CD8-positive, alpha-beta memory T cell (primary cell): ENCODE measurements around the gene TMIE. TPM values are rescaled to one million over a fixed set of nuclear protein-coding genes. Genes with fewer than 3 reads are reported as not detected.
A peak's percentile ranks its signal among the peaks of the same experiment; 100 is the strongest.

ENCODE experiments used
- CTCF ChIA-PET: fragments of 350-600 bp; sonication (Branson Sonifier 250); formaldehyde crosslinking; loops from one replicate; lab custom pipeline; 2021; ENCODE audit warnings: antibody characterized with exemption; lab: Charles Lee
- POLR2A ChIA-PET: fragments of 350-600 bp; sonication (Branson Sonifier 250); formaldehyde crosslinking; loops from one replicate; lab custom pipeline; 2021; ENCODE audit warnings: antibody characterized with exemption; lab: Charles Lee
- DNase-seq, 5 donors: peaks; one replicate each; pipeline versions ENCODE4 v3.0.0 to v3.0.0-alpha.2; 2020 to 2022; ENCODE audit warnings: mixed read lengths in 1 of 5
- H3K27ac ChIP-seq: one replicate; pipeline ENCODE4 v1.7.0; 2013; ENCODE audit warnings: low read depth, mild to moderate bottlenecking, low read length, moderate library complexity
- H3K27me3 ChIP-seq: 2 replicates; pipeline ENCODE4 v1.7.0; 2013; ENCODE audit warnings: low read length, mild to moderate bottlenecking; ENCODE audit not compliant: insufficient read depth, poor library complexity, severe bottlenecking
- H3K36me3 ChIP-seq: 2 replicates; pipeline ENCODE4 v1.7.0; 2013; ENCODE audit warnings: mild to moderate bottlenecking, low read length, moderate library complexity; ENCODE audit not compliant: insufficient read depth
- H3K4me1 ChIP-seq: 2 replicates; pipeline ENCODE4 v1.7.0; 2013; ENCODE audit warnings: mild to moderate bottlenecking, low read length, moderate library complexity; ENCODE audit not compliant: insufficient read depth
- H3K4me3 ChIP-seq: 2 replicates; pipeline ENCODE4 v1.7.0; 2013; ENCODE audit warnings: mild to moderate bottlenecking, low read length
- H3K9me3 ChIP-seq: 2 replicates; pipeline ENCODE4 v1.7.0; 2013; ENCODE audit warnings: mild to moderate bottlenecking, low read length
- H3K27ac Mint-ChIP-seq, 8 donors: one replicate each; pipeline ENCODE4 v1.8.0; 2020 to 2021; ENCODE audit warnings: mixed read lengths in 8 of 8, mild to moderate bottlenecking in 6 of 8, inconsistent platforms in 3 of 8, moderate library complexity in 3 of 8
- H3K27me3 Mint-ChIP-seq, 2 donors: one replicate each; pipeline ENCODE4 v1.8.0; 2020 to 2021; ENCODE audit warnings: mixed read lengths in 2 of 2, mild to moderate bottlenecking in 1 of 2, moderate library complexity in 1 of 2
- H3K36me3 Mint-ChIP-seq, 3 donors: one replicate each; pipeline ENCODE4 v1.8.0; 2020 to 2021; ENCODE audit warnings: mixed read lengths in 3 of 3, inconsistent platforms in 1 of 3, mild to moderate bottlenecking in 1 of 3
- H3K4me1 Mint-ChIP-seq, 3 donors: one replicate each; pipeline ENCODE4 v1.8.0; 2020 to 2021; ENCODE audit warnings: mixed read lengths in 3 of 3, inconsistent platforms in 1 of 3, mild to moderate bottlenecking in 1 of 3
- H3K4me3 Mint-ChIP-seq, 7 donors: one replicate each; pipeline ENCODE4 v1.8.0; 2020 to 2021; ENCODE audit warnings: mixed read lengths in 7 of 7, mild to moderate bottlenecking in 6 of 7, moderate library complexity in 4 of 7, inconsistent platforms in 2 of 7
- H3K9me3 Mint-ChIP-seq, 5 donors: one replicate each; pipeline ENCODE4 v1.8.0; 2020 to 2022; ENCODE audit warnings: mixed read lengths in 5 of 5, mild to moderate bottlenecking in 3 of 5, moderate library complexity in 2 of 5, inconsistent platforms in 1 of 5
- polyA plus RNA-seq: library from polyadenylated mRNA; unstranded; fragments of 300-500 nt; fragmentation: Illumina TruSeq; gene quantifications from one replicate; pipeline ENCODE4 v1.2.3, GENCODE V29; 2021
- total RNA-seq, 2 experiments: library from RNA; stranded (reverse); gene quantifications; one replicate each; pipeline ENCODE4 v1.2.3, GENCODE V29; 2021

The TMIE gene
- total and polyA plus RNA-seq, 3 experiments from 2014 or later: 0.16 to 0.67 TPM; not detected in 1

DNA sequence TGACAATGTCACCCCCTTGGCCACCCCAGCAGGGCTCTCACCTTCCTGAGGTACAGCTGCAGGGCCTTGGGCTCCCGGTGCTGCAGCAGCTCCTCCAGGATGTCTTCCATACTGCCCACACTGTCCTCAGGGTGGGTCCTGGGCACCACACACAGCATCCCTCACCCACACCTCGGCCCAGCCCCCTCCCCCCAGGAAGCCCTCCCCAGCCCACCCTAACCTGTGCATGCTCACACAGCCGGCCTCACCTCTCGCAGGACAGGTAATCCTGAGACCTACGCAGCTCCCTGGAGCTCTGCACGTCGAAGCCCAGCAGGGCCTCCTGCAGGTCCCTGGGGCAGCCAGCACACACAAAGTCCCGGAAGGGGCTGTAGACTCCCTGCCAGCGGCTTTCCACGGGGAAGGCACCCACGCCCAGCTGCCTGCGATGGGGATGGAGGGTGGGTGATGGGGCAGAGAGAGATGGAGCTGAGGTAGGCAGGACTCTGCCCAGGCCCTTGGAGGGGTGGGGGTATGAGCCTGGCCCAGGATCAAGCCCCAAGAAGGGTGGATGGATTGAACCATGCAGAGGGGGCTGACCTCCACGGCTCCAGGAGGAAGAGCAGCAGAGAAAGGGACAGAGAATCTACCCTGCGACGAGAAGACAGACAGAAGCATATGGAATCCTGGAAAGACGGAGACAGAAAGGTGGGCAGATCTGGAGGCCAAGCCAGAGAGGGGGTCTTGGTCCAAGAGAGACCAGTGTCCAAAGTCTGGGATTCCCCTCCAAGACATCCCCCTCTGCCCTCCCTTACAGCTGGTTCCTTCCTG lies 24.4 kb upstream of the TMIE start:
- Mint-ChIP-seq H3K27me3 (peaks cover 0 to 2% of the 10 kb centered on the region in 2 donors), H3K9me3 (no peaks in the 10 kb centered on the region), H3K27ac (no peak overlapping the region), H3K36me3 (peaks cover 0 to 4% (median 0%) of the 10 kb centered on the region in 3 donors), H3K4me1 (no peaks in the 10 kb centered on the region), H3K4me3 (no peak overlapping the region)
- DNase-seq: peak in 1 of 5 donors; percentile 45
- POLR2A ChIA-PET: no interaction called here
- no peak overlapping the region for H3K27ac ChIP-seq
- H3K4me3 ChIP-seq: no peak overlapping the region
- no peaks in the 10 kb centered on the region for H3K9me3 ChIP-seq
- H3K27me3 ChIP-seq: no peaks in the 10 kb centered on the region
- H3K36me3 ChIP-seq: no peaks in the 10 kb centered on the region
- CTCF ChIA-PET: no interaction called here
- no peaks in the 10 kb centered on the region for H3K4me1 ChIP-seq

DNA sequence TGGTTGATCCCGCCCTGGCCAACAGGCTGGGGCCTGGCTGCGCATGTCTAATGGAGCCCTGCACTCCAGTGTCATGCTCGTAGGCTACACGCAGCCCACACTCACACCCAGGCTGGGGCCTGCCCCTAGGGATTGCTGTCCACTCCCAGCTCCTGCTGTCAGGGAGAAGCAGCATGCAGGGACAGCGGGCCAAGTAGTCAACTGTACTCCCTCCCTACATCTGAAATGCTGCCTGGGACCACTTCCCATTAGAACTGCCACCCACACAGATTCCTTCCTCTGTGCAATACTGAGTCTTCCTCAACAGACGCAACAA lies 23.8 kb upstream of the TMIE start:
- peaks cover 0 to 2% of the 10 kb centered on the region in 2 donors for H3K27me3 Mint-ChIP-seq
- ChIA-PET CTCF (no interaction called here), POLR2A (no interaction called here)
- peak overlapping the region in 1 of 8 donors; percentile 48 for H3K27ac Mint-ChIP-seq
- Histone ChIP-seq H3K27me3 (no peaks in the 10 kb centered on the region), H3K4me3 (no peak overlapping the region), H3K36me3 (no peaks in the 10 kb centered on the region), H3K9me3 (no peaks in the 10 kb centered on the region), H3K4me1 (no peaks in the 10 kb centered on the region), H3K27ac (no peak overlapping the region)
- peaks cover 0 to 4% (median 0%) of the 10 kb centered on the region in 3 donors for H3K36me3 Mint-ChIP-seq
- H3K4me3 Mint-ChIP-seq: no peak overlapping the region
- no peaks in the 10 kb centered on the region for H3K9me3 Mint-ChIP-seq
- H3K4me1 Mint-ChIP-seq: no peaks in the 10 kb centered on the region
- DNase-seq: no peak

DNA sequence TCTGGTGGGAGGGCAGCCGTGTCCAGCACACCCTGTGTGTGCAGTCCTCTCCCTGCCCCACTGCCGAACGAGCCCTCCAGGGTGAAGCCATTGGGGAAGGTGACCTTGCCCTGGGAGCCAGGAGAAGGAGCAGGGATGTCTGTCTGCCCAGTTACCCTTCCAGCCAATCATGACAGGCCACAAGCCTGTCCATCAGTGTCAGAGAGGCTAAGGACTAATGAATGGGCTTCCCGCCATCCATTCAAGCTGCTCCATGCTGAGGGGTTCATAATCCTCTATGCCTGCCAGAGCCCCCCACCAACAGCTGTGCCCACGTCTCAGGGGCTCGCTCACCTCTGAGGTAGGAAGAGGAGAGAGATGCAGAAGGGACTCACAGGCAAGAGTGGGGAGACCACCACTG lies 22.9 kb upstream of the TMIE start:
- Mint-ChIP-seq H3K36me3 (peaks cover 0 to 3% (median 0%) of the 10 kb centered on the region in 3 donors), H3K27me3 (peaks cover 0 to 2% of the 10 kb centered on the region in 2 donors), H3K27ac (no peak overlapping the region), H3K9me3 (no peaks in the 10 kb centered on the region), H3K4me1 (no peaks in the 10 kb centered on the region), H3K4me3 (no peak overlapping the region)
- Histone ChIP-seq H3K4me1 (no peaks in the 10 kb centered on the region), H3K27me3 (no peaks in the 10 kb centered on the region), H3K27ac (no peak overlapping the region), H3K4me3 (no peak overlapping the region), H3K36me3 (no peaks in the 10 kb centered on the region), H3K9me3 (no peaks in the 10 kb centered on the region)
- CTCF ChIA-PET: no interaction called here
- POLR2A ChIA-PET: no interaction called here
- DNase-seq: no peak

DNA sequence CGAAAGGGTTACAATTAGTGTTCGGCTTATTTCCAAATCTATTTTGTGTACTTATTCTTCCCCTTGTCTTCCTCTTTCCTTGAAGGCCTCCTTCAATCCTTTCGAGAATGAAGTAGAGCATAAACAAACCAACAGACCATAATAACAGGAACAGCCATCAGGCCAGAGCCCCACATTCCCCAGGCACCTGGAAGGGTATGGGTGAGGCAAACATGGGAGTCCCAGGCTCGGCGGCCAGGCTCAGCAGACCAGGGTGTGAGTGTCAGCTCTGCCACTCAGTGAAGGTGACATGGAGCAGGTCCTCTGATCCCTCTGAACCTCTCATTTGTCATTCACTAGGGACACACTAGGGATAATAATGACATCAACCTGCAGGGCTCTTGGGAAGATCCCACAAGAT lies 21.5 kb upstream of the TMIE start:
- Histone ChIP-seq H3K36me3 (no peaks in the 10 kb centered on the region), H3K4me3 (no peak overlapping the region), H3K27ac (no peak overlapping the region), H3K9me3 (no peaks in the 10 kb centered on the region), H3K27me3 (no peaks in the 10 kb centered on the region), H3K4me1 (no peaks in the 10 kb centered on the region)
- Mint-ChIP-seq H3K27me3 (peaks cover 0 to 2% of the 10 kb centered on the region in 2 donors), H3K4me1 (no peaks in the 10 kb centered on the region), H3K9me3 (no peaks in the 10 kb centered on the region), H3K36me3 (peaks cover 0 to 3% (median 0%) of the 10 kb centered on the region in 3 donors), H3K4me3 (no peak overlapping the region), H3K27ac (peak overlapping the region in 1 of 8 donors; percentile 59)
- CTCF ChIA-PET: no interaction called here
- POLR2A ChIA-PET: no interaction called here
- no peak for DNase-seq

DNA sequence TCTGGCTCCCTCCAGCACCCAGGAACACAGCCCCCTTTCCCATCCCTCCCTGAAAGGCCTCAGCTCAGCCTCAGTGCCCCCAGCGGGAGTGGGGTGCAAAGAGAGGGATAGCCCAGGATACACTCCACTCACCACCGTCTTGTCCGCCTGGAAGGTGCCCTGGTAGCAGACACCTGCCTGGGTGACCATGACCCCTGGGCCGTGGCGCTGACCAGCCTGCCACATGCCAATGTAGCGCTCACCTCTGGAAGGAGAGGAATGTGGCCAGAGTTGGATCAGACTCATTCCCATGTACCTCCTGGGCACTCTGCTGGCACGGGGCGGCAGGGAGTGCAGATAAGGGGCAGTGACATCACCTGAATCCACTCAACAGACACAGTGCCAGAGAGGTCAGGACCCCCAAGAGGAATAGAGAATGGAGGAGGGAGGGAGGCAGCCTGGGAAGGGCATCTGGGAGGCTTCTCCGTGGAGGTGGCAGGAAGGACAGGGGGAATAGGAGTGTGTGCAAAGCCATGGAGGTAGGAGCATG lies 20.8 kb upstream of the TMIE start:
- no peaks in the 10 kb centered on the region for H3K9me3 ChIP-seq
- DNase-seq: no peak
- H3K27ac ChIP-seq: no peak overlapping the region
- Mint-ChIP-seq H3K4me1 (no peaks in the 10 kb centered on the region), H3K27ac (peak overlapping the region in 1 of 8 donors; percentile 38), H3K4me3 (no peak overlapping the region), H3K36me3 (peaks cover 0 to 3% (median 1%) of the 10 kb centered on the region in 3 donors), H3K9me3 (no peaks in the 10 kb centered on the region), H3K27me3 (peaks cover 0 to 2% of the 10 kb centered on the region in 2 donors)
- no peaks in the 10 kb centered on the region for H3K27me3 ChIP-seq
- ChIA-PET CTCF (no interaction called here), POLR2A (no interaction called here)
- H3K4me1 ChIP-seq: no peaks in the 10 kb centered on the region
- H3K36me3 ChIP-seq: no peaks in the 10 kb centered on the region
- no peak overlapping the region for H3K4me3 ChIP-seq

DNA sequence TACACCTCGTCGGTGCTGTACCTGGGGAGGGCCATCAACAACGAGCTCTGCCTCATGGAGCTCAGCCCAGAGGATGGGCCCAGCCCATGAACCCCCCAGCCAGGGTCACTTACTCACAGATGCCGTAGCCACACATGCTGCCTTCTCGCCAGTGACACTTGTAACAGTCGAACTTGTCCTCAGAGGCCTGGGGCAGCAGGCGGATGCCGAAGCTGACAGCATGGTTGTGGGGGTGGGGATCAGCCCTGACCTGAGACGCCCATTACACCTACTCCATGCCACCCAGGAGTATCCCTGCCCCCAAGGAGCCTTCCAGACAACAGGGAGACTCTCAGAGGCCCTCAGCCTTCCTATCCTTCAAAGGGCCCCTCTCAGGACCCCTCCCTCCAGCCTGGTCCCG lies 19.8 kb upstream of the TMIE start:
- ChIA-PET POLR2A (no interaction called here), CTCF (no interaction called here)
- H3K9me3 ChIP-seq: no peaks in the 10 kb centered on the region
- DNase-seq: no peak
- no peaks in the 10 kb centered on the region for H3K4me1 Mint-ChIP-seq
- no peak overlapping the region for H3K27ac ChIP-seq
- H3K4me1 ChIP-seq: no peaks in the 10 kb centered on the region
- H3K27me3 ChIP-seq: no peaks in the 10 kb centered on the region
- H3K27me3 Mint-ChIP-seq: peaks cover 0 to 2% of the 10 kb centered on the region in 2 donors
- no peak overlapping the region for H3K4me3 Mint-ChIP-seq
- no peak overlapping the region for H3K4me3 ChIP-seq
- H3K27ac Mint-ChIP-seq: peak overlapping the region in 1 of 8 donors; percentile 75
- no peaks in the 10 kb centered on the region for H3K36me3 ChIP-seq
- peaks cover 0 to 3% (median 1%) of the 10 kb centered on the region in 3 donors for H3K36me3 Mint-ChIP-seq
- H3K9me3 Mint-ChIP-seq: no peaks in the 10 kb centered on the region

DNA sequence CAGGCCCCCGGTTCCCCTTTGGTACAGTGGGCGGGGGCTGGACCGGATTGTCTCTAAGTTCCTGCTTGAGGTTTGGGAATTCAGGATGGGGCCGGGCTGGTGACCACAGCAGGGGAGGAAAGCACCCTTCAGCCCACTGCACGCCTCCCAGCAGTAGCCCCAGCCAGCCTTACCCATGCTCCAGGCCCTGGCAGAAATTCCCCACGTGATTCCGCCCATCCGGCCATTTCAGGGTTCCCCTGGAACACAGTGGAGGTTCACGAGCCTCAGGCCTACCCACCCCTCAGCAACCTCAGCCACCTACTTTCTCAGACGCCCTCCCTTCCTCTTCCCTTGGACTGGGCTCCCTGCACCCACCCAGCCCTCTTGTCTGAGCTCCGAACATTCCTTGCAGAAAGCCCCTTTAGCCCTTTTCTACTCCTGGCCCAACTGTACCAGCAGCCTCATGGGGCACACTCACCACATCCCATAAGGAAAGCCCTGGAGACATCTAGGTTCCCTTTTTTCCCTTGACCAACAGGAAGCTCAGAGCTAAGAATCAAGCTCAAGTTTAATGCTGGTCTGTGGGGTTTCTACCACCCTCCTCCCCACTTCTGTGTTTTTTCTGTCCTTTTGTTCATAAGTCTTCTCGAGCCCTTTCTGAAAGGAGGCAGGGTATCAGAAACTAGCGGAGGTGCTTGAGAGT lies 19.2 kb upstream of the TMIE start:
- Histone ChIP-seq H3K27ac (no peak overlapping the region), H3K9me3 (no peaks in the 10 kb centered on the region), H3K4me3 (no peak overlapping the region), H3K36me3 (no peaks in the 10 kb centered on the region), H3K4me1 (no peaks in the 10 kb centered on the region), H3K27me3 (no peaks in the 10 kb centered on the region)
- no peak overlapping the region for H3K27ac Mint-ChIP-seq
- peaks cover 0 to 3% (median 1%) of the 10 kb centered on the region in 3 donors for H3K36me3 Mint-ChIP-seq
- POLR2A ChIA-PET: no interaction called here
- peaks cover 0 to 2% of the 10 kb centered on the region in 2 donors for H3K27me3 Mint-ChIP-seq
- H3K9me3 Mint-ChIP-seq: no peaks in the 10 kb centered on the region
- CTCF ChIA-PET: no interaction called here
- H3K4me1 Mint-ChIP-seq: no peaks in the 10 kb centered on the region
- DNase-seq: no peak
- peak overlapping the region in 1 of 7 donors; percentile 48 for H3K4me3 Mint-ChIP-seq

DNA sequence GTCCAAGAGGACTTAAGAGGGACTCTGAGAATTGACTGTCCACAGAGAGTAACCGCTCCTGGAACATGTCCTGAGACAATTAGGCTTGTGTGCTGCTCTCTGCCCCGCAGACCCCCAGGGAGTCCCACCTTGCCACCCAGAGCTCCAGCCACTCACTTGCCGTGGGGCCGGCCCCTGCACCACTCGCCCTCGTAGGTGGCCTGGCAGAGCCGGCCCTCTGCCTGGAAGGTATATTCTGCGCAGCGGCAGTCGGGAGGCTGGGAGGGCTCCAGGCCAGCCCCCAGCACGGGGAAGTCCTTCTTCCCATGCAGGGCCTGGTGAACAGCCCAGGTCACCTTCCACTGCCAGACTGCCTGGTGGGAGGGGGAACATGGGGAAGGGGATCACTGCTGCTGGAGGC lies 18.2 kb upstream of the TMIE start:
- H3K9me3 Mint-ChIP-seq: no peaks in the 10 kb centered on the region
- no peak for DNase-seq
- H3K36me3 ChIP-seq: no peaks in the 10 kb centered on the region
- ChIA-PET CTCF (no interaction called here), POLR2A (no interaction called here)
- H3K9me3 ChIP-seq: no peaks in the 10 kb centered on the region
- no peaks in the 10 kb centered on the region for H3K4me1 ChIP-seq
- peaks cover 0 to 3% (median 1%) of the 10 kb centered on the region in 3 donors for H3K36me3 Mint-ChIP-seq
- no peak overlapping the region for H3K27ac ChIP-seq
- H3K4me1 Mint-ChIP-seq: no peaks in the 10 kb centered on the region
- no peaks in the 10 kb centered on the region for H3K27me3 Mint-ChIP-seq
- H3K27ac Mint-ChIP-seq: no peak overlapping the region
- no peak overlapping the region for H3K4me3 Mint-ChIP-seq
- no peaks in the 10 kb centered on the region for H3K27me3 ChIP-seq
- H3K4me3 ChIP-seq: no peak overlapping the region
